ENCODE results near the gene GLA.

DNA sequence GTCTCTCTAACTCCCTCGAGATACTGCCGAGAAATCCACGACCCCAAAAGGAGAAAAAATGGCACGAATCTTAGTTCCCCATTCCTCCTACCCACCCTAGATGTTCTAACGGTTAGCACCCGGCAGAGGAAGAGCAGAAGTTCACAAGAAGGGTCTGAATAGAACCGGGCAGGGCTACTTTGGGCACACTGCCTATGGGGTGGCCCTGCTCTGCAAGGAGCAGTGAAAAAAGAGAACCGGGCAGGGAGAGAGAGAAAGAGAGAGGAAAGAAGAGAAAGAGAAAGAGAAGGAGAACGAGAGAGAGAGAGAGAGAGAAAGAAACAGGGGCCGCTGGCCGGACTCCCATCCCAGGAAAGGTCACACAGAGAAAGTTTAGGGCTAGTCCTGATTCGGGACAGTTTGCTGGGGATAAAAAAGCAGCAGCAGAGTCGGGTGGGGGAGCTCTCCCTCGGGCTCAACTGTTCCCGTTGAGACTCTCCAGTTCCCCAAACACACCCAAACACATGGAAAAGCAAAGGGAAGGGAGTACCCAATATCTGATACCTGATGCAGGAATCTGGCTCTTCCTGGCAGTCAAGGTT, 468 bp downstream of the GLA start:
- no peak for TF ChIP-seq EZH2phosphoT487 (IDR thresholded peaks at IDR 0.05; ENCODE audit: low read depth)
- no peak for TF ChIP-seq CTCF (IDR thresholded peaks at IDR 0.05; ENCODE audit: low read depth, low read length)

Data from OCI-LY3 (cell line).